Fibroblast of skin of left biceps (primary cell): ENCODE results near the gene ALPP.
"Not testable (repeated sequence)": the region's sequence is repeated elsewhere in the genome, so short reads cannot be mapped to it uniquely, and the experiment has no call there.

Experiments used
- DNase-seq, 2 experiments: peaks; one replicate each; pipeline ENCODE4 v3.0.0-alpha.2; 2013; ENCODE audit warnings: low read depth in 2 of 2

The ALPP gene

GRCh38 chr2:232363784-232364615 lies 14.6 kb upstream of the ALPP start:
- DNase-seq = no peak

GRCh38 chr2:232364806-232365594 lies 13.6 kb upstream of the ALPP start:
- not testable (repeated sequence) for DNase-seq

GRCh38 chr2:232365621-232366321 lies 12.8 kb upstream of the ALPP start:
- DNase-seq = no peak

- DNase-seq = not testable (repeated sequence)
These were observed 12.1 kb upstream of the ALPP start for GRCh38 chr2:232366461-232366860.

- DNase-seq = no peak
These were observed 11.5 kb upstream of the ALPP start for GRCh38 chr2:232367016-232367415.

GRCh38 chr2:232367591-232368233 lies 10.8 kb upstream of the ALPP start:
- no peak for DNase-seq

- DNase-seq = no peak
These were observed 10.2 kb upstream of the ALPP start for GRCh38 chr2:232368311-232368731.

GRCh38 chr2:232369126-232369951 lies 9.2 kb upstream of the ALPP start:
- no peak for DNase-seq

GRCh38 chr2:232370007-232370406 lies 8.5 kb upstream of the ALPP start:
- DNase-seq = not testable (repeated sequence)

GRCh38 chr2:232372231-232373208 lies 6.0 kb upstream of the ALPP start:
- DNase-seq = no peak

- no peak for DNase-seq
These were observed 4.2 kb upstream of the ALPP start for GRCh38 chr2:232374356-232374755.

- no peak for DNase-seq
These were observed 3.4 kb upstream of the ALPP start for GRCh38 chr2:232375164-232375563.

GRCh38 chr2:232376260-232376659 lies 2.3 kb upstream of the ALPP start:
- DNase-seq = no peak

- DNase-seq = no peak
These were observed 1.8 kb upstream of the ALPP start for GRCh38 chr2:232376713-232377112.

GRCh38 chr2:232377319-232377718 lies 1.2 kb upstream of the ALPP start:
- DNase-seq = no peak

- DNase-seq = no peak
These were observed 463 bp upstream of the ALPP start for GRCh38 chr2:232377841-232378734.

- DNase-seq = not testable (repeated sequence)
These were observed 1.3 kb downstream of the ALPP start for GRCh38 chr2:232379610-232380590.
